ENCODE measurements around the gene SP4.
A peak's percentile ranks its signal among the peaks of the same experiment; 100 is the strongest.
"Not testable (repeated sequence)": the region's sequence is repeated elsewhere in the genome, so short reads cannot be mapped to it uniquely, and the experiment has no call there.

SP4 gene

GRCh38 chr7:21532485-21532884 lies 104.6 kb downstream of the SP4 start:
- not testable (repeated sequence) for DNase-seq

GRCh38 chr7:21533646-21534045 lies 105.8 kb downstream of the SP4 start:
- DNase-seq: not testable (repeated sequence)

- DNase-seq: not testable (repeated sequence)
These were observed 108.7 kb downstream of the SP4 start for GRCh38 chr7:21536445-21537118.

- no peak for DNase-seq
These were observed 111.1 kb downstream of the SP4 start for GRCh38 chr7:21538936-21539495.

- no peak for DNase-seq
These were observed 115.1 kb downstream of the SP4 start, which contains the start of gene DNAH11 for GRCh38 chr7:21542891-21543527. Gene DNAH11 (plus strand): TSS chr7:21543039. CDS start chr7:21543246, 207 bp downstream.

GRCh38 chr7:21543528-21544302 lies 115.8 kb downstream of the SP4 start:
- no peak for DNase-seq

GRCh38 chr7:21544303-21544656 lies 116.4 kb downstream of the SP4 start:
- DNase-seq: no peak

GRCh38 chr7:21544715-21545114 lies 116.8 kb downstream of the SP4 start:
- peak; percentile 9 for DNase-seq

GRCh38 chr7:21547501-21547900 lies 119.6 kb downstream of the SP4 start:
- DNase-seq: no peak

GRCh38 chr7:21548491-21548890 lies 120.6 kb downstream of the SP4 start:
- DNase-seq: no peak

- DNase-seq: no peak
These were observed 122.2 kb downstream of the SP4 start for GRCh38 chr7:21550076-21550475.

- DNase-seq: no peak
These were observed 123.1 kb downstream of the SP4 start for GRCh38 chr7:21550821-21551531.

GRCh38 chr7:21562385-21562784 lies 134.5 kb downstream of the SP4 start:
- no peak for DNase-seq
